HG02623 (cell line): ENCODE measurements around the gene BARHL2.

Source experiments
- ATAC-seq: cut with Tn5 transposase; IDR thresholded peaks from one replicate; pipeline ENCODE4 v1.9.1; 2021; ENCODE audit warnings: moderate library complexity; ENCODE audit not compliant: unreplicated experiment

Gene BARHL2

DNA sequence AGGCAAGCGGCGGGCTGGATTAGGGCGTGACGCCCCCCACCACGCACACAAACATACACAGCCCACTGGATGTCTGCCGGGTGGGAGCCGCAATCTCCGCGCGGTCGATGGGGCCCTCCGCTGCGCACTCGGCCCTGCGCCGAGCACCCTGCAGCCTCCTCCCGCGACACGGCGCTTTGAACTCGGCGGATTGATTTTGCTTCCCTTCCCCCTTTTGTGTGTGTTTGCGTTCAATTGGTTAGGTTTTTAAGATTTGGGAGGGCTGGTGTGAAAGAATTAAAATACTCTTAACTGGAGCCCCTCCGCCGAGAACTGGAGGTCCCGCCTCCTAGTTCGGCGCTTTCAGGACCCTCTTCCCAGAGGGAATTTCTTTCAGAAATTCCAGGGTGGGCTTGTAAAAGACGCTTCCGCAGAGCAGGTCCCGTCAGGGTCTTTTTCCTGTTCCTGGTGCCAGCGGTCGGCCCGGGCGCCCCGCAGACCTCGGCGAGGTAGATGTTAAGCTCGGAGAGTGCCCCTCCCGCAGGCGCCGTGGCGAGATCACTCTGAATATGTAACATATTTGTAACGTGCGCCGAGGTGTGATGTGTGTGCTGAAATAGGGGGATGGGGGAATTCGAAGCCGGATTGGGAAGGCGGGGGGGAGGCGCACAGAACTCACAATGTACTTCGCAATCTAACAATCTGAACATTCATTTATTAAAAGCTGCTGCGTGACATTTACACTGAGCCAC lies 8.0 kb upstream of the BARHL2 start:
- ATAC-seq: no peak

DNA sequence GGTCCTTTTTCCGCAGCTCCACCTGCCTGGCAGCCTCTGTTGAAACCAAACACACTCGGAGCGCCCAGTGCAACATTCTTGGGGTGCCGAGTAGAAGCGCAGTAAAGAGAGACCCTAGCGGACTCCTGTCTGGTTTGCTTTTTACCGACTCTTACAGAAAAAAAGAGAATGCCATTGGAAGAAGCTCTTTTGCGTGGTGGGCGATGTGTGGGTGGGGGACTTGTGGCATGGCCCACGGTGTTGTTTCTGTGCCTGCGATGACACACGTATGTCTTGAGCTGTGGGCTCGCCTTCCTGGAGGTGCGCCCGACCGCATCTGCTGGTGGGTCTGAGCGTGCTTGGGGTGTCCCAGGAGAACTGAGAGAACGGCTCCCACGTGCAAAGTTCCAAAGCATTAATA lies 7.3 kb upstream of the BARHL2 start:
- no peak for ATAC-seq

DNA sequence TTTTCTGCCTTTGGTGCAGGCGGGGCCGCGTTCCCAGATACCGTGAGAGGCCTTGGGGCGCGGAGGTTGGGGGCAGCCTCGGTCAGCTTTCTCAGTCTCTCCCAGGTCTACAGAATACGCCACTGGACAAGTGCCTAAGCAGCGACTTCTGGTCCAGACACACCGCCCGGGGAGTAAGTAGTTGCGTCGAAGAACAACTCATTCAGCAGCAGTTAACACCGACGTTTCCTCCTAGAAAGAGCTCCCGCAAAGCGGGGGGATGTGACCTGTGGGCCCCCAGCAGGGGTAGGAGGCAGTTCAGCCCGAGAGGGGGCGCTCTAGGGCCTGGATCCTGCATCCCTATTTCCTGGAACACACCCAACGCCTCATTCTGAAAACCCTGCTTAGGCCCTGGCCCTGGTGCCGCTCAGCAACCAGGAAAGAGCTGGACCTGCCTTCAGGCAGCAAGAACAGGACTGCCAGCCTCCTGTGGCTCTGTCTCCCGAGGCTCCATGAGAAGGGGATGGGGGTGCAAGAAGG lies 6.5 kb upstream of the BARHL2 start:
- no peak for ATAC-seq

DNA sequence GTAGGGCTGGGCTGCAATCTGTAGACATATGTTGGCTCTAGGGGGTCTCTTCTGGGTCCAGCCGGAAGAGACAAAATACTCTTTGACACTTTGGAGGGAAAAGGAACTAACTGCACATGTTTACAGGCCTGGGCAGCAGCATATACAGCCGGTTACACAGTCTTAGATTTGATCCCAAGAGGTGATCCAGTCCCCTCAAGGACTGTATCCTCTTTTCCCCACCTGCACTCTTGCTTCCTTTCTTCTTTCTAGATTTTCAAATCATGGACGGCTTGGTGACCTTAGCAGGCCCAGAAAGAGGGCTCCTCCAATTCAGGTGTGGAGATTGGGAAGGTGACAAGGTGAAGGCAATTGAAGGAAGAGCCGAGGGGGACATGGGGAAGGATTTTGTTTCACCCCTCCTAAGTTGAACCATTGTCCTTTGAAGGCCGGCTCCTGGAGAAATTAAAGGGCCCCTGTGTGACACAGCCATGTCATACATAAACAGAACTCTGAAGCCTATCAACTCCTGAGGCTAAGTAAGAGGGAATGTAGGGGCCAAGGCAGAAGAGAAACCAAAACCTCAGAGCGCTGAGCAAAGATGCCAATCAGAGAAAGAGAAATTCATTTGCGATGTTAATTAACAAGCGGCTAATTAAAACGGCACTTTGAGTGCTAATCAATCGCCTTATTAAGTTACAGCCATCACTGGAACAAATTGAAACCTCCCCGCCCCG lies 5.9 kb upstream of the BARHL2 start:
- no peak for ATAC-seq

DNA sequence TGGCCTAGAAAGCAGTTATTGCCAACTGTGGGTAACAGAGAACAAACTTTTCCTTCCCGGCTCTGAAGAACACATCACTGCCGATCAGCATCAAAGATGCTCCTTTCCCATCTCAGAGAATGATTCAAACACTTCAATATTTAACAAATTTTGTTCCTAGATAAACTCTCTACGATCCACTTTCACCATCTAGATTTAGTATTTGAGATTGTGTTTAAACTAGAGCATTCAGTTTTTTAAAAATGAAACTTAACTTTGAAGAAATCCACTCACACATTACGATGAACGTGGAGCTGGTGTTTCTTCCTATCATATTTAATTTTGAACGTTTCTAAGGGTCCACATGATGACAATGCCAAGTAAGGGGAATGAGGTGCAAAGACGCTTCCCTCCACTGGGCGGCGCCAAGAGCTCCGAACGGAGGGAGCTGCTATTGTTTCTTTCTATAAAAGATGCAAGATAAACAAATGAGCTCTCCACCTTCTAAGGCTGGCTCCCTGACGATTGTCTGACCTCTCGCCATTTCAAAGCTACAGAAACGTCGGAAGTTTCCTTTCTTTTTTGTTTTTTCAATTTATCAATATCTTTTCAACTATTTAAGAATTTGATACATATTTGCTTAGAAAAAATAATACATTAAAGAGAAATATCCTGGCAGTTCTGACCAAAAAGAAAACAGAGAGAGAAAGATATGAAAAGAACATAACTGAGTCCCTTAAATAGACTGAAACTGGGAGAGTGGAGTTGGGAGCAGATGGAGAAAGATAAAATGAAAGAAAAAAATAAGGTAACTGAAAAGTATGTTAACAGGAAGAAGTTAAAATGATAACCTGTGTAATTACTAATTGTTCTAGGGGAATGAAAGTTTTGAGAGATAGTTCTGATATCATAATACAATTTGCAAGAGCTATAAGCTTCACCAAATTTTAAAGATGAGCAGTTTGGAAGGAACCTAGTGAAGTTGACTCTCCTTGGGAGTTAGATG lies 4.4 kb upstream of the BARHL2 start:
- peak; percentile 63 for ATAC-seq

DNA sequence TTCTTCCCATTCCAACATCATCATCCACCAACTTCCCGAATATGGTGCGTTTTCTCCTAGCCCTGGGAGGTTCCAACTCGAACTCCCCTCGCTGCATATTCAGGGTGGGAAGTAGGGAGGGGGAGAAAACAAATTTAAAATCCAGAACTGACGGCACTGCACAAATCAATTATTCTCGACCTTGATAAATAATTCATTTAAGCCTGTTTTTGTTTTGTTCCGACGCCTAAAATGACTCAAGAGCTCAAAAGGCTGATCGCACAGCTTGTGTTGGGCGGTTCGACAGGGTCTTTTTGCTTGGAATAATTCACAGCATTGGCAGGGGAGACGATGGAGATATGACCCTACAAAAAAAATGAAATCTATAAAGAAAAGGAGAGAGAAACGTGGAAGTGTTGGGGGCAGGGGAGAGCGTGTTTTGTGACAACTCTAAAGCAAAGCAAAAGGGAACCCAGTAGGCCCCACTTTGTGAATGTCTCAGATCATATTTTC lies 3.1 kb upstream of the BARHL2 start:
- ATAC-seq: no peak

DNA sequence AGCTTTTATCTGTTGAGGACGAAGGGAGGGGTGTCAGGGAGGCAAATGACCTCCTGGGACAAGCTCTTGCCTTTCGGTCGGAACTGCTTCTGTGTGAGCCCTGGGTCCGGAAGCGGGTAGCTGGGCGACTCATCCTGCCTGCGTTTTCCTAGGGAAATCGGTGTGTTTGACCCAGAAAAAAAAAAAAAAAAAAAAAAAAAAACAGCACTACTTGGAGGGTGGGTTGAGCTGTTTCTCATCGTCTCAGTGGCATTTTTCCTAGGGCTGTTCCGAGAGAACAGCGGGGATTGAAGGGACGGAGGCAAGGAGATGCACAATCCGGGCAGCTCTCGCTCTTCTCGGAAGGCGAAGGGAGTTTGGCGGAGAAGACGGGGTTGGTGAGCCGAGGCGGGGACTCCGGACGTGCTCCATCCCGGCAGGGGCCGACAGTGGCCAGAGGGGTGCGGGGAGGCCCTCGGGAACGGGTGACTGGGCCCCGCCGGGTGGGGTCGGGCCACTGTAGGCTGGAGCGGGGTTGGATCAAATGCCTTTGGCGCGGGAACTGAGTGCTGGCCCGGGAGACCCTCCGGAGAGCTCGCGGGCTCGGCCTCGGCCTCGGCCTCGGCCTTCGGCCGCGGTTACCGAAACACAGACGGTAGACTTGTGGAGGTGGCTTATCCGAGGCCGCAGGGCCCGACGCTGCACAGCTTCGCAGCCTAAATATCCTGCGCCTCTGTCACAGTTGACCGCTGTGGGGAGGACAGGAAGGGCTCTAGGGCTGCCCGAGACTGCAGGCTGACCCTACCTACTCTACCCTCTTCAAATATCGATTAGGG lies 2.4 kb upstream of the BARHL2 start:
- no peak for ATAC-seq

DNA sequence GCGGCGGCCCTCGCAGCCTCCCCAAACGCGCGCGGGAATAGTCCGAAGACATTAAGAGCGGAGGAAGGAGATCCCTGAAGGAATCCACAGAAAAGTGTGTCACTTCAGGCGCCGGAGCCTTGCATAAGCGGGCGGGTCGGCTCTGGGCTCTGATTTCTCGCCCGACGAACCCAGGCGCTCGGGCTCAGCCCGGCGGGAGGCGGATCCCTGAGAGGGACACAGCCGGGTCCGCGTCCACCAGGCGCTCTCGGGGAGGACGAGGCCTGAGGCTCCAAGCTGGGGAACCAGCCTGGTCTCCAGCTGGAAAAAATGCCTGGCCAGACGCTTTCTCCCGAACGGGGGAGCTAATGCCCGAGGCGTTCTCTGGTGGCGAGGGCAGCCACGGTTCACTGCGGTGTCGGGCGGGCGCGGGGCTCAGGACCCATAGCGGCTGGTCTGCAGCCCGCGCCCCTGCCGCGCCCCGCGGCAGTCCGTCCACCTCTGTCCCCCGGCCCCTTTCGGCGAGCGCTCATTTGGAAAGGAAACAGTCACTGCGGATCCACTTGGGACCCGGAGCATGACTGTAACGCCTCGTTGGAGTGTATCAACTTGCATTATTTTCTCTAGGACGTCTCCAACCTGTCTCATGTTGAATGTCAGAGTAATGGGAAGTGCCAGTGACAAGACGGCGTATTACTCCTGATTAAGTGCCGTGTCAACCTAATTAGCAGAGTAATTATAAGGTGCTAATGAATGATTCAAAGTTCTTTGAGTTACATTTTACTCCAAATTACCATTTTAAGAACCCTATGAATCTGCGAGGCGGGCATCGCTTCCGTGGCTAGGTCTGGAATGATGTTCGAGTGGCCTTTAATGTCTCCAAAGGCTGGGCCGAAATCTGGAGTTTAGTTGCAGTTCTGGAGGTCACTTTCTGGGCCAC lies 1.6 kb upstream of the BARHL2 start:
- ATAC-seq: no peak

DNA sequence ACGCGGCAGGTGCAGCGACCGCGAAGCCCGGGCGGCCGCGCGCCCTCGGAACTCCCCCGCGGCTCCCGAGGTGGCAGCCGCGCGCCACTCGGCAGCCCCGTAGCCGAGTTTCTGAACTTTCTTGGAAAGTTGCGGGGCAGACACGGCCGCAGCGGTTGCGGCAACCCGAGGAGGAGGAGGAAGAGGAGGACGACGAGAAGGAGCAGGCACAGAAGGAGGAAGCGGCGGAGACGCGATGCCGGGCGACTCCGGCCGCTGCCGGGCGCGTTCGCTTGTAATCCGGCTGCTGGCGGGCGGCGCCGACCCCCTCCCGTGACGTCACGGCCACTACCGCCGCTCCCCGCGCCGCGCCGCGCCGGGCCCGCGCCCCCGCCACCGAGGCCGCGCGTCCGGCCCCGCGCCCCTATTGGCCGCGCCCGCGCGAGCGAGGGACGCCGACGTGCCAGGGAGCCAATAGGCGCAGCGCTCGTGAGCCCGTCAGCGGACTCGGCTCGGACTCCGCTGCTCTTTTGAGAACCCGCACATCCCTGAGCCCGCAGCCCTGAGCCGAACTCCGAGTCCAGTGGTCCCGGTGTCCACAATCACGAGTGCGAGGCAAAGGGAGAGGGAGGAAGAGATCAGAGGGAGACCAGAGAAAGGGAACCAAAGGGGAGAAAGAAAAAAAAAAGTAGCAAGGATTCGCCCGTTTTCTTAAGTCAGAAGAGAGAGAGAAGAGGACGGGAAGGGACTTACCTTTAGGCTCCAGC lies 736 bp upstream of the BARHL2 start:
- no peak for ATAC-seq

DNA sequence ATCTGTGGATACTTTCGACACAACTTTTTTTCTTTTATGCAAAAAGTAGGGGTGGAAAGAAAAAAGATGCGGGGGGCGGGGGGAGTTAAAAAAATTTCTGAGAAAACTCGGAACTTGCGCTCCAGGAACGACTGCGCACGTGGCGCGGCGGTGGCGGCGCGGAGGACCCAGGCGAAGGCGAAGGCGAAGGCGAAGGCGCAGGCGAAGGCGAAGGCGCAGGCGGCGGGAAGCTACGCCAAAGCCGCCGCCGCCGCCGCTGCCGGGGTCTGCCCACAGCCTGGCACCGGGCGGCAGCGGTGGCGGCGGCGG lies 208 bp upstream of the BARHL2 start:
- ATAC-seq: no peak

DNA sequence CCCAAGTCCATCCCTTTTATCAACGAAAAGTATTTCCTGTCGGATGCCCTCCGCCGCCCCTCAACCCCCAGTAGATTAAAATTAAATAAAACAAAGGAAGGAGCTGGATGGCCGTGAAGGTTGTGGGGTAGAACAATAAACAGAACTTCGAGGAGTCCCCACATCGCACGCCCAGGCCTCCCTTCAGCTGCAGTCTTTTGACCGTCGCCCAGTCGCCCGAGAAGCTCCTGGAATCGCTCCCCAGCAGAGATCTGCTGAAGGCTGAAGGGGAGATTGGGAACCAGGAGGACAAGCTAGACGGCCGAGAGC lies 905 bp downstream of the BARHL2 start:
- no peak for ATAC-seq

DNA sequence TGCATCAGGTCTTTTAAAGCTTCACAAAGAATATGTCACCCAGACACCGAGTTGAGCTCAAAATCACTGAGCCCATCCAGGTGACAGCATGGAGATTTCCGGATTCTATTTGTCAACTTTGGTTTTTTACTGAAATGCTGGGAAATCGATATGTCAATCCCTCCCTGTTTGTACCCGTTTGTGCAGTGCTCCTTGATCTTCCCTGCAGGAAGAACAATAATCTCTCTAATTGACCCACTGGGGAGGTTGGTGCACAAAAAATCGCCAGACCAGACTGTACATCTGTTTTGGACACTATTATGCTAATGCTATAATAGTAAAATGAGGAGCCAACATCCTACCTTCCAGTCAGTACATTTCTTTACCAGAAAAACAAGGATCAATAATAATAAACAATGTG lies 1.8 kb downstream of the BARHL2 start:
- no peak for ATAC-seq

DNA sequence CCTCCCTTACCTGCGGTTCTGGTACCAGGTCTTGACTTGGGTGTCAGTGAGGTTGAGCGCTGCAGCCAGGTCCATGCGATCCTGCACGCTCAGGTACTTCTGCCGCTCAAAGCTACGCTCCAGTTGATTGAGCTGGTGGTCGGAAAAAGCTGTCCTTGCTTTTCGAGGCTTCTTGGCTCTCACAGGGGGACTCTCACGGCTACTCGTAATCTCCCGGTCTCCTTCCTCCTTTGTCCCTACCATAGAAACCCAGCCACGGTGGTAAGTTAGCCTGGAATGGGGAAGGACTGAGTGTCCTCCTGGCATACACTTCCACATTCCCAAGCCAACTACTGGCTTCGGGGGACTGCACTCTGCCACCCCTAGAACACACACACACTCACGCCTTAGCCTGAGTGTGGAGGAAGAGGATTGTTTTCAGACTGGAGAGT lies 2.6 kb downstream of the BARHL2 start:
- no peak for ATAC-seq

DNA sequence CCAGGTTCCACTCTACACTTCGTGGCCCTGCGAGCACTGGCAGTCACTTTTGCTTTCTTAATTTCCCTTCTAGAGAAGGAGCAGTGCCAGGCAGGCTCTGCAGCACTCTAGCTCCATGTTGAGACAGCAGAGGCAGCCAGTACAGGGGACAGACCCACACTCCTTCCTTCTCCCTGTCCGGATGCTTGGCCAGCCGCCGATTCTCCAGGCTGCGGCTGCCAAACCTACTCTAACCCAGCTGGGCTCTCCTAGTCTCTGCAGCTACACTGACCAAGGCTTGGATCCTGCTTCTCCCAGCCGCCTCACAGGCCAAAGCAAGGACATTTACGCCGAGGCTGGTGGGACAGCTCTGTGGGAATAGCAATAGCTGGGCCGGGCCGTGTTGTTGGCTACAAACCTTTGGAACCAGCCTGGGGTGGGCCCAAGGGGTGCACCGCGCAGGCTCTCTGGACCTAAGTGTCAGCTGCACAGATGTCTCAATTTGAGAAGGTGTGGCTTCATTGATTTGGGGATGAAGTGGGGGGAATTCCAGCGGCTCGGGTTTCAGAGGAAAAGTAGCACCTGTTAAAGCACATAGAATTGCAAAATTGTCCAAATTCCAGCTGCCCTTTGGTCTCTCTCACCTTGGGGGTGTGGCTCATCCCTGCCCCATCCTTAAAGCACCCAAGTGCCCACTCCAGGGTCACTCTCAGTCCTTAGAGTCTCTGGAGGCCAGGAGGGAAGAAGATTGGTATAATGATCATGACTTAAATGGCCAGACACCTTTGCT lies 3.2 kb downstream of the BARHL2 start:
- no peak for ATAC-seq

DNA sequence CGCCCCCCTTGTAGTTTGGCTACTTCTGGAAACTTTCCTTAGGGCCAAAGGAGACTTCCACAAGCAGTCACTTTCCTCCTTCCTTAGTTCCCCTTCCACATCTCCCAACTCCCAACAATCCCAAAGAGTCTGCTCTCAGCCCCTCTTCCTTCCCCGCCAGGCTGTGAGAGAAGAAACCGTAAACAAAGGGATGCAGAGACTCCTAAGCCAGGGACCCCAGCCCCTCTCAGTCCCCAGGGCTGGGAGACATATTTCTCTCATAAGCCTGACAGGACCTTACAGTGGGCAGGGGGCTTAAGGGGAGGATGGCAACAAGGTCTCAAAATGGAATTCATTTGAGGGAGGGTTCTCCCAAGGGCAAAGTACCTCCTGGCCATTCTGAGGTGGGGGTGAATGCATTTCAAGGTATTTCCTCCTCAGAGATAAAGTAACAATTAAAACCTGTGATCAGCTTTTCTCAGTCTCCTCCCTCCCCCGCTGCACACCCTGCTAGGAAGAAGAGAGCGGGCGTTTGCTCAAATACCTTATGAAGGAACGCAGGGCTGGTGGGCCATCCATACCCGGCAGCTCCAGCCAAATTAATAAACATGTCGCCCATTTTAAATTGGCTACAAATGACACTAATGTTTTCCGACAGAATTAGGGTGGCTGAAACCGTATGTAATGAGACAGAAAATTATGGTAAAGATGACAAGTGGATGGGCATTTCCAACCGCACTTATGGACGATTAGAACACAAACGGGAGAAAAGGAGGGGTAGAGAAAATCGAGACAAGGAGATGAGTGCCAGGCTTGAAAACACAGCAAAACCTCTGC lies 4.0 kb downstream of the BARHL2 start:
- ATAC-seq: no peak

DNA sequence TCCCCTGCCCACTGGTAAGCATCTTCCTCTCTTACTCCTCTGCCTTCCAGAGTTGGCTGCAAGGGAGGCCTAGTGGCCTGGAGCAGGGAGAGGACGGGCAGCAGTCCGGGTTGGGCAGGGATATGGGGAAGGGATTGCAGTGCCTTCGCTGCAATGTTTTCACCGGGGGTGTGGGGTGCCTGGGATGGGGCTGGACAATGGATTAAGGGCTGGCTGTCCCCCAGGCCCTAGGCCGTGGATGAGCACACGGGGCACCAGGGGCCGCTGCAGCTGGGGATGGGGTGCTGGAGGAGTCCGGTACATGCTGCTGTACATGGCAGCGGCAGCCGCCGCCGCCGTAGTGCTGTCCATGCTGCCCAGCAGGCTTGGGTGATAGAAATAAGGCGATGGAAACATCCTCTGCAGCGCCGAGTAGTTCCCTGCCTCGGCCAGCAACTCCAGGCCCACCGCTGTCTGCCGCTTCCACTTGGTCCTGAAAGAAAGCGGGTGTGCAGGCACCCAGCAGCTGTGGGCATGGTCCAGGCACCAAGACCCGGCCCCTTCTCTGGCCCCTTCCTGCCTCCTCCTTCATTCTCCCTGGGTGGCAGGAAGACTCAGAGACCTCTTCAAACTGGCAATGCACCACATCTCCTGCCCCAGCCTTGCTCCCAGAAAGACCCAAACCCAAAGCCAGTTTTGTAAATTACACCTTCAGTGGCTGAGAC lies 4.8 kb downstream of the BARHL2 start:
- no peak for ATAC-seq

DNA sequence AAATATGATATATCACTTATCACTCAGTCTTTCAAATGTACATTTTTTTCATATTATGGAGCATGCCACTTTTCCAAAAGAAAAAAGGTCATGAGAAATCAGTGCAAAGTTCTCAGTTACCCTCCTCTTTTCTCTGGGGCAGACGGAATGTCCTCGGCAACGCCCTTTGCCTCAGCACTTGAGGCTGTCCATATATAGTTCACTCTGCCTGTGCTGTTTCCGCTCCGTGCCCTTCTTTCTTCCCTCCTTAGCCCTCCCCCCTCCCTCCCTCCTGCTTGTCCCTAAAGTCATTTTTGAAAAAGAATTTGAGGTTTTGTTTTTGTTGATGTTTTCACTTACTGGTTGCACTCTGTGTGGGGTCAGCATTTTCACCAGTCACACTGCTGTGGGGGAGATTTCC lies 5.4 kb downstream of the BARHL2 start:
- no peak for ATAC-seq
